HCT116 (cell line): ENCODE data around the gene PSMB5.
A peak's percentile ranks its signal among the peaks of the same experiment; 100 is the strongest.

ENCODE experiments used
- CTCF ChIP-seq, 3 experiments: fragments of 200-600 bp in 1 of 3; sonication (generic) in 1 of 3; IDR thresholded peaks in 2 of 3; conservative IDR thresholded peaks in 1 of 3; 2 replicates each; pipeline ENCODE4 v1.5.1; 2012 to 2017; ENCODE audit warnings: low read depth in 2 of 3, low read length in 2 of 3, antibody characterized with exemption in 1 of 3, borderline replicate concordance in 1 of 3, control low read depth in 1 of 3, mild to moderate bottlenecking in 1 of 3, mixed read lengths in 1 of 3, mixed run types in 1 of 3, moderate library complexity in 1 of 3; ENCODE audit not compliant: insufficient read depth in 1 of 3
- EZH2 ChIP-seq: fragments of 200-600 bp; sonication (generic); IDR thresholded peaks from 2 replicates; pipeline ENCODE4 v1.6.1; 2017; ENCODE audit warnings: antibody characterized with exemption, mixed run types
- POLR2A ChIP-seq: IDR thresholded peaks from 2 replicates; pipeline ENCODE4 v1.7.0; 2011; ENCODE audit warnings: borderline replicate concordance; ENCODE audit not compliant: insufficient read depth, insufficient read length; ENCODE audit errors: extremely low read depth
- POLR2AphosphoS5 ChIP-seq: IDR thresholded peaks from 2 replicates; pipeline ENCODE4 v1.6.1; 2011; ENCODE audit warnings: mild to moderate bottlenecking, low read depth, low read length, moderate library complexity
- RAD21 ChIP-seq: IDR thresholded peaks from 2 replicates; pipeline ENCODE4 v1.6.1; 2012; ENCODE audit warnings: low read depth, mild to moderate bottlenecking
- SIN3A ChIP-seq: IDR thresholded peaks from 2 replicates; pipeline ENCODE4 v1.6.1; 2012; ENCODE audit warnings: low read depth
- YY1 ChIP-seq: IDR thresholded peaks from 2 replicates; pipeline ENCODE4 v1.6.1; 2011; ENCODE audit warnings: low read length, low read depth, moderate library complexity, mild to moderate bottlenecking; ENCODE audit not compliant: insufficient replicate concordance; ENCODE audit errors: extremely low read depth
- ZBTB33 ChIP-seq: IDR thresholded peaks from 2 replicates; pipeline ENCODE4 v1.6.1; 2011; ENCODE audit warnings: mild to moderate bottlenecking, low read length, moderate library complexity; ENCODE audit not compliant: insufficient replicate concordance; ENCODE audit errors: extremely low read depth
- ZFX ChIP-seq: fragments of 450-650 bp; IDR thresholded peaks from 2 replicates; pipeline ENCODE4 v1.6.1; 2017
- ZNF274 ChIP-seq: fragments of 200-500 bp; sonication (Bioruptor generic); IDR thresholded peaks from 2 replicates; pipeline ENCODE4 v1.6.1; 2014; ENCODE audit warnings: mild to moderate bottlenecking, low read depth, low read length, inconsistent platforms

- TF ChIP-seq CTCF (IDR thresholded peaks at IDR 0.05 in 2 of 3, conservative IDR thresholded peaks at IDR 0.05 in 1 of 3; ENCODE audit: borderline replicate concordance in 1 of 3, insufficient read depth in 1 of 3, low read depth in 2 of 3, low read length in 2 of 3) (no peak), SIN3A (no peak), EZH2 (no peak), ZFX (peak; percentile 68), POLR2A (no peak), YY1 (no peak), ZNF274 (no peak), ZBTB33 (no peak), RAD21 (no peak), POLR2AphosphoS5 (0 out of 2 replicates have a peak, but pooled peaks have one; percentile 2)
Measured at GRCh38 chr14:22981090-22981875, 53.4 kb downstream of the PSMB5 start.
